CD4-positive, alpha-beta T cell treated with Interleukin-17A for 1 hour (primary cell): ENCODE data around the gene RCBTB1.
A peak's percentile ranks its signal among the peaks of the same experiment; 100 is the strongest.

Source experiments
- DNase-seq: peaks from one replicate; pipeline ENCODE4 v3.0.0-alpha.2; 2020

The RCBTB1 gene

DNA sequence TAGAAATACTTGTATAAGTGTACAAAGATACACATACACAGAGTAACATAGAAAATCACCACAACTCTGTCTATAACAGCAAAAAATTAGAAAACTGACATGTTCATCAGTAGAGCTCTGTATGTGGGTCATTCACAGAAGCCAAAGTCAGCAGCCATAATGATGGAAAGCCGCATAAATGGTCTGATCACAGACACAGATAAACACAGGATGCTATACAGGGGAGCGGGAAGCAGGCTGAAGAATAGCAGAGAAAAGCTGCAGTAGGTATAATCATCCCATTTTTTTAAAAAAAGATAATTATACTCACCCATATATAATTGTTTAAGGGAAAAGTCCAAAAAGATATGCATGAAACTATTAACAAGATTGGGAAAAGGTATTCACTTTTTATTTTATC lies 31.5 kb downstream of the RCBTB1 start:
- no peak for DNase-seq

DNA sequence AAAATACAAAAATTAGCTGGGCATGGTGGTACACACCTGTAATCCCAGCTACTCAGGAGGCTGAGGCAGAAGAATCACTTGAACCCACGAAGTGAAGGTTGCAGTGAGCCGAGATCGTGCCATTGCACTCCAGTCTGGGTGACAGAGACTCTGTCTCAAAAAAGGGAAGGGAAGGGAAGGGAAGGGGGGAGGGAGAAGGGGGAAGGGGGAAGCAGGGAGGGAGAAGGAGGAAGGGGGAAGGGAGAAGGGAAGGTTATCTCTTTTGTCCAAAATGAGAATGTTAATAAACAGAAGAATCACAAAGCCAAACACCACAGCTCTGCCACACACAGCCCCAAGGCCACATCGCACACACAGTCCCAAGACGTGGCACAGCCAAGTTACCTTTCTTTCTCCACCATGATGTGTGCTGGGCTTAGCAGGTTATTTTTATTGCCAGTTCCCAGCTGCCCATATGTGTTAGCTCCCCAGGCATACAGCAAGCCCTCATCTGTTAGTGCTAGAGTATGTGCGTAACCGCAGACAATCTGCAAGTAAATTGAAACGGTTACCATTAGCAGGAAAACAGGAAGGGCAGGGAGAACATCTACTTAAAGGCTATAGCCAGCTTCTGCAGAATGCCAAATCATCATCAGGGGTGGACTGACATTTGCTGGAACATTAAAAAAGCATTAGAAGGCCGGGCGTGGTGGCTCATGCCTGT lies 34.3 kb downstream of the RCBTB1 start:
- no peak for DNase-seq

DNA sequence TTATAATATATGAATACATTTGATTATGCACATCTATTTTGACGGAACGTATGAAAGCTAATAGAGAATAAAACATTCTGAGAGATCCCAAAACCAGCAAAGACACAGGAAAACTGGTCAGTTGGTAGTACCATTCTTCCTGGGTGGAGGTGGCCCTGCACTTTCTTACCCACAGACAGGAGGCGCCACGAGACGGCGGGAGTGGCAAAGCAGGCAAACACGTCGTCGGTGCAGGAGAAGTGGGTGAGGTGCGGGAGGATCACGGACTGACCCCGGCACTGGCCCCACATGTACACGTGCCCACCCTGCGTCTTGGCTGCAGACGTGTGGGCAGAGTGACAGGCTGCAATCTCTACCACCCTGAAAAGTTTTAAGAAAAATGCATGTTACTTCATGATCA lies 36.1 kb downstream of the RCBTB1 start:
- no peak for DNase-seq

DNA sequence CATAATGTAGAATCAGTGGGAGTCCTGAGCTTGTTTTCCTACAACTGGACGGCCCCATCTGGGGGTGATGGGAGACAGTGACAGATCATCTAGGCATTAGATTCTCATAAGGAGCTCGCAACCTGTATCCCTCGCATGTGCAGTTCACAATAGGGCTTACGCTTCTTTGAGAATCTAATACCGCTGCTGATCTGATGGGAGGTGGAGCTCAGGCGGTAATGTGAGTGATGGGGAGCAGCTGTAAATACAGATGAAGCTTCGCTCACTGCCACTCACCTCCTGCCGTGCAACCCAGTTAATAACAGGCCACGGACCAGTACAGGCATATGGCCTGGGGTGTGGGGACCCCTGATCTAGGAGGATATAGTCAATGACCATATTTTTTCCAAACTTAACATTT lies 38.8 kb downstream of the RCBTB1 start:
- DNase-seq = no peak

DNA sequence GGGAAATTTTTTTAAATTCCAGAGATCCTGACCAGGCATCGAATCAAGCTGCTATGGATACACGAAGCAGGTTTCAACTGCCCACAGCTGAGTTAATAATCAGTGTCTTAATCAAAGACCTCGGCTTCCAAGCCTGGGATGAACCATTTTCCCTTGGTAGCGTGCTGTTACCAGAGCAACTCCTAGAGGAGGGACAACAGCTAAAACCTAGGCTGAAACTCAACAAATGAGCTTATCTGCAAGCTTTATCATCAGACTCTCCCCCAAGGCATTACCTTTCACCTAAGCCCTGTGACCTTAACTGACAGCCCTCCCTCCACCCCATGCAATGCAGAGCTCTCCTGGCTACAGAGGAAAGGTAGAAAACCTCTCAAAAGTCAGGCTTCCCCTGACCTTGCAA lies 39.7 kb downstream of the RCBTB1 start:
- no peak for DNase-seq

DNA sequence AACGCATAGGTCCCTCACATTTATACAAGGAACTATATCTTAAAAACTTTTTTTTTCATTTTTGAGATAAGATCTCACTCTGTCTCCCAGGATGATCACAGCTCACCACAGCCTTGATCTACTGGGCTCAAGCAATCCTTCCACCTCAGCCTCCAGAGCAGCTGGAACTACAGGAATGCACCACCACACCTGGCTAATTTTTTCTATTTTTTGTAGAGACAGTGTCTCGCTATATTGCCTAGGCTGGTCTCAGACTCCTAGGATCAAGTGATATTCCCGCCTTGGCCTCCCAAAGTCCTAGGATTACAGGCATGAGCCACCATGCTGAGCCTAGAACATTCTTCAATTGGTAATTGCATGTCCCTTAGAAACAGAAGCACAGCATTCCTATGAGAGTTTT lies 41.7 kb downstream of the RCBTB1 start:
- no peak for DNase-seq

DNA sequence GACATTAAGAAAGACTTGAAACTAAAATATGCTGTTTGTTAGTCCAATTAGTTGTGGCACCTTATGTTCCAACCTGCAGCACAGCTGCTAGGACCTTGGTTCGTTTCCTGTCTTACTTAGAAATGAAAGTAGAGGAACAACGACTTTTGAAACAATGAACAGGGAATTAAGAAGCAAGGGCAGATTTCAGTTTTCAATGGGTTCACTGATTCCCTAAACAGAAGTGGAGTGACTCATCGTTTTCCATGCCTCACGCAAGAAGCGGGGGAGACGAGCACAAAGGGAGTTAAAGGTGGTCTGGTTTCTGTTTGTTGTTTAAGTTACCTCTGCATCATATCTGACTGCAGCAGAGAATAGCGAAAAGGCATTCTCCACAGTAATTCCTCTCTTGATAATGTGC lies 44.8 kb downstream of the RCBTB1 start:
- DNase-seq = peak; percentile 9

DNA sequence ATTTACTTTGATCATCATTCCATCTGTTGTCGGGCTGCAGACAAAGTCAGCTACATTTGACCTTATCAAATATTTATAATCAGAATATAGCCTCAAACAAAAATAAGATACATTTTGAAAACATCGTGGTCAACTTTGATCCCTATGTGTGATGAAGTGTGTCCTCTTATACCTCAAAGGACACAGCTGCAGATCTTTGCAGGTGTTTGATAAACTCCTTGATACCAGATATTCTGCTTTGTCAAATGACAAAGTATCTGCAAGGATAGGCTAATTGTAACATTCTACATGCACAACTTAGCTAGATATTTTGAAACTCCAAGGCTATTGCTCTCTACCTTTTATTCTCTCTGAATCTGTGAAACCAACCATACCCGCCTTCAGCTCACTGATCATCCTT lies 45.6 kb downstream of the RCBTB1 start:
- DNase-seq = no peak

DNA sequence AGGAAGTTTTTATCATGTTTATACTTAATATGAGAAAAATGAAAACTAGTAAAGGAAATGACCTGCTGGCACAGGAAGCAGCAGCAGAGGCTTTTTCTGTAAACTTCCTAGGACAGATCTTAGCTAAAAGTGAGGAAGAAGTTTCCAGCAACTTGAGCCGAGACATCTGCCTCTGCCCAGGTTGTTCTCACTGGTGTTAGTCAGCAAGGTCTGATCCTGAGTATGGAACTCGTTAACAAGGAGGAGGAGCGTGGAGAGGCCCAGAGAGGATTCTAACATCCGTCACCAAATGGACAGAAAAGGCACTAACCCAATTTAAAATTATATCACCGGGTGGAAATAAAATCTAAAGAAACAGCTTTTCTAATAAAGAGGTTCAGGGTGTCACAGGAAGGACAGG lies 46.0 kb downstream of the RCBTB1 start:
- DNase-seq = no peak

DNA sequence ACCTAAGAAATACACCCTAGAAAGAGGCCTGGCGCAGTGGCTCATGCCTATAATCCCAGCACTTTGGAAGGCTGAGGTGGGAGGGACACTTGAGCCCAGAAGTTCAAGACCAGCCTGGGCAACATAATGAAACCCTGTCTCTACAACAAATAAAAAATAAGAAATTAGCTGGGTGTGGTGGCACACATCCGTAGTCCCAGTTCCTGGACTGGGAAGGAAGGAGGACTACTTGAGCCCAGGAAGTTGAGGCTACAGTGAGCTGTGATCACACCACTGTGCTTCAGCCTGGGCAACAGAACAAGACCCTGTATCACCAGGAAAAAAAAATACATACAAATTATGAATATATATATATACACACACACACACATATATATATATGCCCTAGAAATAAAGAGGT lies 47.0 kb downstream of the RCBTB1 start:
- no peak for DNase-seq

DNA sequence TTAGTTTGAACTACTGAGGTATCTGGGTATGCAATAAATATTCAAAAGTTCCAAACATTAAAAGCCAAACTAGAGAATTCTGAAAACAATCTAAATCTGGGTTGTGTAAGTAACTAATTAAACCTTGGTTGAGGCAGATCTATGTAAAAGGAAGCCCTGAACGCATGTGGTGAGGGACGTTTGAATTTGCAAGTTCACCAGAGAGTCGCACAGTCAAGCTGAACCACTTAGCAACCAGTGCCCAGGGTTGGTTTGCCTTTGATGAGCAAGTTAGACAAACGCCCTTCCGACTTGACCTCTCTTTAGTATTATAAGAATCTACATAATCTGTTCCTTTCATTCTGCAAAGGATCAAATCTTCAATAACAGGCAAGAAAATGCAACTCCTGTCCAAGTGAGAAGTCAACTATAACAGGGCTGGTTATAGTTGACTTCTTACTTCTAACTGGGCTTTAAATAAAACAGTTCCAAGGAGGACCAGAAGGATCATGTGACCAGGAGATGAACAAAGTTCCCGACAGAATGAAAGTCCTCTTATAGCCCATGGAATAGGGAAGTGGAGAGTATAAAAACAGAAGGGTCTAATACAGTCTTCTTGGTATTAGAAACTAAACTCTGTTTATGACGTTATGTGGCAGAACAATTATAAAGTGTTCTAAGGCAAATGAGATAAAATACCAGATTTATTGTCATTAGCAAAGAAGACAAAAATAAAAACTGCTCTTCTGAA lies 49.0 kb downstream of the RCBTB1 start:
- DNase-seq = no peak

DNA sequence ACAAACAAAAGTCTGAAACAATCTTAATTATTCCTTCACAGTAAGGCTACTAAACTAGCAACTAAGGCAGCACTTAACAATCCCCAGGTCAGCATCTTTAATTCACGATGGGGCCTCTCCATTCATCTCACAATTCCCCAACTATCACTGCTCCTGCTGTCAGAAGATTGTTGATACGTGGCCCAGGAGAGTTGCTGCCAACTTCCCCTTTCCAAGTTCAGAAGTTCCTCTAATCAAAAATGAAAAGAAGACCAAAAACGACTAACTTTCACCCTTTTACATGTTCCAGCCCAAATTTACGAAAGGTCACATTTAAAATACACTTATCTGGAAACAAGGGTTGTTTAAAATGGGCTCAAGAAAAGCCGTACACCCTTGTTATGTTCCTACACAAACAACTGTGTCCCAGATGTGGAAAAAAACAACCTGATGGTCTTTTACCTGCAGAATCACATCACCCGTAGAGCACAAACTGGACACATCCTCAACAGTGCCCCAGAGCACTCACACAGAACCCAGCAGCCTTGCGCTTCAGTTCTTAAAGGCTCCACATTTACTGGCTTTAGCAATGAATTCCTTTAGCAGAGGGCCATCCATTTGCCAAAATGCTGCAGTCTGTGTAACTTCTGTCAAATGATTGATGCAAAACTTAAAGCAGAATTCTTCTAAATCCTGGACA lies 51.6 kb downstream of the RCBTB1 start:
- DNase-seq = no peak

DNA sequence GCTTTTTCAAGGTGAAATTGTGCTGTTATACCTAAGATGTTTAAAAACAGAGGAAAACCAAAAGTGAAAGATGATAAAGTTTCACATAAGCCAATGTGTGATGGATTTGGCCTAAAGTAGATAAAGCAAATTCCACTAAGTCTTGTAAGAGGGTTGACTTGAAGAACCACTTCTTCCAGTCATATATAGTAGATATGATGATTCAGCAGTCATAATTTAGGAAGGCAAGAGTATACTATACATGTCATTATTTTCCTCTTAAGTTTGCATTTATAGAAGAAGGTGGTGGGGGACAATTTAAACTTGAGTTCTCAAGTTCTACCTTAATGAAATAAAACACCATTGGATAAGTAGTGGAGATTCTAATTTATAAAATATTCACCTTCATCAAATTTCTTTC lies 52.3 kb downstream of the RCBTB1 start:
- DNase-seq = no peak

DNA sequence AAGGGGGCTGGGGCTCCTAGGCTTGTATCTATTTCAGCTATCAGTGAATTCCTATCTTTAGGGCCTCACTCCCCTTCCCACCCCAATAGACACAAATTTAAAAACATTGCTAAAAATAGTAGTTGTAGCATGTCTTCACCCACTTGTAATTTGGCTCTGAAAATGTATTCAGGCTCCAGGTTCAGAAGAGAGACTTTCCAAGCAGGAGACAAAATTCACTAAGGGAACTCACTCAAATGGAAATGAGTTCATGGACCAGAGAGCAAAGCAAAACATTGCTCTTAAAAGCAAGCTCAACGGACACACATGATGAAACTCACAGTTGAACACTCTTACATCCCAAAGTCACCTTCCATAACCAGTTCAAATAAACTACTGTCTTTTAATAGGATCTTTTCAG lies 52.8 kb downstream of the RCBTB1 start:
- DNase-seq = no peak

DNA sequence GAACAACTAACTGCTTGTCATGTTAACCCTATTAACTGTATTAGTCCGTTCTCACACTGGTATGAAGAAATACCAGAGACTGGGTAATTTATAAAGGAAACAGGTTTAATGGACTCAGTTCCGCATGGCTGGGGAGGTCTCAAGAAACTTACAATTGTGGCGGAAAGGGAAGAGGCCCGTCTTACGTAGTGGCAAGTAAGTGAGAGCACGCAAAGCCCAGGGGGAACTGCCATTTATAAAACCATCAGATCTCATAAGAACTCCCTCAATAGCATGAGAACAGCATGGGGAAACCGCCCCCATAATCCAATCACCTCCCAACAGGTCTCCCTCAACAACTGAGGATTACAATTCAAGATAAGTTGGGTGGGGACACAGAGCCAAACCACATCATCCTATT lies 54.9 kb downstream of the RCBTB1 start:
- DNase-seq = peak; percentile 6

DNA sequence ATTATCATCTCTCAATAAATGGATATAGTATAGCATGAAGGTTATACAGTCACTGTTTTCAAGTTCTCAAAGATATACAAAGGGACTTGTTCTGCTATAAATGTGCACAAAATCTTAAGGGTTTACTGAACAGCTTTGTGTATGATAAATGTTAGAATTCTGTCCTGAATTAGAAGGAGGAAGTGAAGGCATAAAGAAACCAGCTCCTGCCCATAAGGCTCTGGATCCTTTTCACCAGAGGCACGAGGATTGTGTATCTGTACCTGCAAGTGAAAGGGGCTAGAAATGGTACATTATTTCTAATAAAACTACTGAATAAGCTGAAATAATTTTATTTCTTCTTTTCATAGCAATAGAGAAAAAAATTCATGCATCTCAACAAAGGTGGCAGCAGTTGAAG lies 57.2 kb downstream of the RCBTB1 start:
- no peak for DNase-seq

DNA sequence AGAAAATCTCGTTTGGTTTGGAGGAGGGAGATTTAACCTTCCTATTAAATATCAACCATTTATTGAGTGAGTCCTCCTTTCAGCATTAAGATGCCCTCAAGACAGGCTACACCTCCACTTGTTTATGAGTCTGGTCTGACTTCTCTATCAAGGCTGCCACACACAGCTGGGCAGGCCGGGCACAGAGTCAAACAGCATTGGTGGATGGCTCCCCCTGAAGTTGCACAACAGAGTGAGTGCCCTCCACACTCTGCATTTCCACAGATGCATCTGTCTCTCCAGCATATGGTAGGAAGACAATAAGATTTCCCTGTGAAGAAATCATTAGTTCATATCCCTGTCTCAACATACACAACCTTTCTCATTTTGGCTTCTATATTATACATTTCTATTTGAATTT lies 58.2 kb downstream of the RCBTB1 start:
- no peak for DNase-seq

DNA sequence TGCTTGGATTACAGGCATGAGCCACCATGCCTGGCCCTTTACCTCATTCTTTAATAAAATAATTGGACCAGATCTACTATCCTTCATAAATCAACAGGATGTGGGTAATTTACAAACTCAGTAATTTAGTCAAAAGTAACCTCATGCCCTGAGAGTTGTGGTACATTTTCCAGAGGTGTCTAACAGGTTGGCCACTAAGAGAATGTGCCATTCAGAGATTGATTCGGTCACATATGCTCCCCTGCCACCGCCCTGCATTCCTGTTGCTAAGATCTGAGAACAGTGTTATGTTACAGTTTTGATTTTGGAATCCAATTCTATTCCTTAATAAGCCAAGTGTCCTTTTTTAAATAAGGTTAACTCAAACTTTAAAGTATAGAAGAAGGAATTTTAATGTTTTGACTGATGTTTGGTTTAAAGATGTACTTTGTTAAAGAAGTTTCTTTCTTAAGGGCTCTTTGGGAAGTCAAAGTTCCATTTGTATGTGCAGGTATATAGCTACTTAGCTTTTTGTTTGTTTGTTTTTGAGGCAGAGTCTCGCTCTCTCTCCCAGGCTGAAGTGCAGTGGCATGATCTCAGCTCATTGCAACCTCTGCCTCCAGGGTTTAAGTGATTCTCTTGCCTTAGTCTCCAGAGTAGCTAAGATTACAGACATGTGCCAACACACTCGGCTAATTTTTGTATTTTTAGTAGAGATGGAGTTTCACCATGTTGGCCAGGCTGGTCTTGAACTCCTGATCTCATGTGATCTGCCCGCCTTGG lies 60.4 kb downstream of the RCBTB1 start:
- DNase-seq = no peak

DNA sequence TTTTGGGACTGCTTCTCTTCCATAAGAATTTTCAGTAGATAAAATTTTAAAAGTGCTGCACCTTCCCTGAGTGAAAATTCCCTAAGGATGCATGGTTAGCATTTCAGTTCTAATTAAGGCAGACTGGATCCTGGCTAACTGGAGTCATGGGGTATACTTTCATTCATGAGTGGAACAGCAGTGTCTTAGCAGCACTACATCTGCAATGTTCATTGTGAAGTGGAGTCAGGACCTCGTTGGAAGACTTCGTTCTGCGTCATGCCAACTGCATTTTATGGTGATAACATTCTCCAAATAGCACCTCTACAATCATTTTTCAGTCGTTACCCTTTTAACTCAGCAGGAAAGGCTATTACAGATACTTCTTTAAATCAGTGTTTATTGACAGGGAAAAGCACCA lies 64.1 kb downstream of the RCBTB1 start:
- no peak for DNase-seq

DNA sequence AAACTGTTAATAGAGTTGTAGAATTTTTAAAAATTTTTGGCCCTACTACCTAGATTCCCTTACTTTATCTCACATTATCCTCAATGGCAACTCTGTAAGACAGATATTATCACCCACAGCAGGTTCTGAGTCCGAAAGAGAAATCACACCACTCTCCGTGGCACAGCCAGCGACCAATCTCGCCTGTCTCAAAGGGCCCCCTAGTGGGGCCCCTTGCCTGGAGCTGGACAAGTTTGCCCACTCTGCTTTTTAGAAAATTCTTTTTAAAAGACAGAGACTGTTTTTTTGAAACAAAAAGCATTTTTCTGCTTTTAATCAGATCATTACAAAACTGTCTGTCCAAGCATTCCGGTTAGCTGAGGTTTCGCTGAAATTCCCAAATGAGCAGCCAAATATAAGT lies 67.9 kb downstream of the RCBTB1 start:
- DNase-seq = no peak

DNA sequence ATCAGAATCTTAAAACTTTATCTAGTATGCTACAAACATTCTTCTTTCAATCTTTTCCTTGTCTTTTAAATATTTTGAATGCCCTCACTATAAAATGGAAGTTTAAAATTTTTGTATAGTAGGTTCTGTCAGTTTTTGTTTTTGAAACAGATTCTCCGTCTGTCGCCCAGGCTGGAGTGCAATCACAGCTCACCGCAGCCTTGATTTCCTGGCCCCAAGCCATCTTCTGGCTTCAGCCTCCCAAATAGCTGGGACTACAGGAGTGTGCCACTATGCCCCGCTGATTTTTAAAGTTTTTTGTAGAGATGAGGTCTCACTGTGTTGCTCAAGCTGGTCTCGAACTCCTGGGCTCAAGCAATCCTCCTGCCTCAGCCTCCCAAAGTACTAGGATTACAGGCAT lies 68.9 kb downstream of the RCBTB1 start:
- DNase-seq = no peak

DNA sequence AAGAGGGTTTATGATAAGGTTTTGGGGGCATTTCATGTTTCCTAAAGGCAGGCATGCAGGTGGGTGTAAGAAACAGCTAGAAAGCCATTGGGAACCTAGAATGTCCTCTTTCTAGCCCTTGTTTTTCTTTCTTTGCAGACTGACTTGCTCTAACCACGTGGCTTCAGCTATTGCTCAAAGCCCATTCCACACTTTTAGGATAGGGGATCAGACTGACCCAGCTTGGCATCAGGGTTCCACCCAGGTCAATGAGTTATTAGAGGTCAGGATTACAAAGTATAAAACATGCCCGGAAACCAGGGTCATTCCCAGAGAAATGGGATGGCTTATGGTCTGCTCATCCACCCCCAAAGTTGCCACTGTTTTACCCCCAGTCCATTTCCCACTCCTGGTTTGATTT lies 72.8 kb downstream of the RCBTB1 start:
- no peak for DNase-seq

DNA sequence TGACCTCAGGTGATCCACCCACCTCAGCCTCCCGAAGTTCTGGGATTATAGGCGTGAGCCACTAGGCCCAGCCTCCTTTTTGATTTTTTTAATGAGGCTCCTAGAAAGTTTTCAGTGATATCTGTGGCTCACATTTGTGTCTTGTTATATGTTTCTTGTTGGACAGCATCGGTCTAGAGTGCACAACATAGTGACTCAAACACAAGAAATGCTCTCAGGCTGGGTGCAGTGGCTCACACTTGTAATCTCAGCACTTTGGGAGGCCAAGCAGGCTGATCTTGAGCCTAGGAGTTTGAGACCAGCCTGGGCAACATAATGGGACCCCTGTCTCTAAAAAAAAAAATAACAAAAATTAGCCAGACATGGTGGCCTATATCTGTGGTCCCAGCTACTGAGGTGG lies 81.4 kb downstream of the RCBTB1 start:
- DNase-seq = no peak

DNA sequence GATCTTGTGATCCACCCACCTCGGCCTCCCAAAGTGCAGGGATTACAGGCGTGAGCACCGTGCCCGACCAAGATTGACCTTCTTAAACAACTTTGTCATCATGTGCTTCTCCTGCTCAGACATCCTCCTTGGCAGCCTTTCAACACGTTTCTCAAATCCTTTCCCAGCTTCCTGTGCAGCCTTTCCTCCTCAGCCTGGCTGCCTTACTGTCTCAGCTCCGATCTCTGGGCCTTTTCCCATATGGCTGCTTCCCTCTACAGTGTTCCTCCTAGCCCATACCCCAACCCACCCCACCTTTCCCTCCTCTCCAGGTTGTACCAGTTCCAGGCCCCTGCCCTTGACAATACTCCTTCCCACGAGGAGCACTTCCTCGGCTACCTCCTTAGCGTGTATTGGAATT lies 82.4 kb downstream of the RCBTB1 start:
- no peak for DNase-seq
